CD14-positive monocyte (primary cell): Measurements from ENCODE around the gene NINL. TPM values are rescaled to one million over a fixed set of nuclear protein-coding genes. Genes with fewer than 3 reads are reported as not detected.

Source experiments
- DNase-seq, 3 donors: peaks; one replicate each; pipeline ENCODE4 v3.0.0-alpha.2; 2011 to 2022
- H2AFZ ChIP-seq: 2 replicates; pipeline ENCODE4 v1.6.0; 2012; ENCODE audit warnings: mild to moderate bottlenecking, low read depth, low read length, inconsistent platforms; ENCODE audit not compliant: insufficient read depth, poor library complexity, severe bottlenecking
- H3K27ac ChIP-seq, 2 donors: 1 replicate in 1 of 2; 2 replicates in 1 of 2; pipeline ENCODE4 v1.5.1; 2012 to 2013; ENCODE audit warnings: low read length in 2 of 2, control low read depth in 1 of 2, inconsistent platforms in 1 of 2, low read depth in 1 of 2, mild to moderate bottlenecking in 1 of 2
- H3K27me3 ChIP-seq, 2 donors: one replicate each; pipeline versions ENCODE4 v1.6.0 to v1.6.1; 2011 to 2013; ENCODE audit warnings: low read length in 2 of 2; ENCODE audit not compliant: control insufficient read depth in 2 of 2, insufficient read depth in 2 of 2
- H3K36me3 ChIP-seq, 2 donors: replicated peaks in 1 of 2; 1 replicate in 1 of 2; 2 replicates in 1 of 2; pipeline versions ENCODE4 v1.5.1 to v1.6.1; 2012 to 2013; ENCODE audit warnings: low read length in 2 of 2, control low read depth in 1 of 2, inconsistent platforms in 1 of 2, mild to moderate bottlenecking in 1 of 2; ENCODE audit not compliant: insufficient read depth in 2 of 2, control insufficient read depth in 1 of 2
- H3K4me1 ChIP-seq, 2 donors: 1 replicate in 1 of 2; 2 replicates in 1 of 2; pipeline versions ENCODE4 v1.5.1 to v1.6.1; 2012 to 2013; ENCODE audit warnings: low read length in 2 of 2, control low read depth in 1 of 2, inconsistent platforms in 1 of 2, mild to moderate bottlenecking in 1 of 2, moderate library complexity in 1 of 2; ENCODE audit not compliant: insufficient read depth in 2 of 2, control insufficient read depth in 1 of 2
- H3K4me2 ChIP-seq: replicated peaks from 2 replicates; pipeline ENCODE3; 2012; ENCODE audit warnings: low read length, moderate library complexity, mild to moderate bottlenecking; ENCODE audit not compliant: poor library complexity, severe bottlenecking; ENCODE audit errors: extremely low read depth
- H3K4me3 ChIP-seq, 3 experiments: fragments of 200-600 bp in 1 of 3; sonication (generic) in 1 of 3; replicated peaks in 1 of 3; 1 replicate in 2 of 3; 2 replicates in 1 of 3; pipeline ENCODE4 v1.5.1; 2011 to 2013; ENCODE audit warnings: low read length in 3 of 3, mild to moderate bottlenecking in 3 of 3, control low read depth in 2 of 3, low read depth in 2 of 3, inconsistent platforms in 1 of 3, moderate library complexity in 1 of 3
- H3K79me2 ChIP-seq: 2 replicates; pipeline ENCODE4 v1.6.0; 2012; ENCODE audit warnings: mild to moderate bottlenecking, control low read depth, inconsistent platforms, low read length, moderate library complexity; ENCODE audit not compliant: insufficient read depth
- H3K9ac ChIP-seq: 2 replicates; pipeline ENCODE4 v1.6.0; 2017; ENCODE audit warnings: low read length, mild to moderate bottlenecking; ENCODE audit not compliant: insufficient read depth, poor library complexity, severe bottlenecking
- H3K9me3 ChIP-seq, 2 donors: replicated peaks in 1 of 2; 1 replicate in 1 of 2; 2 replicates in 1 of 2; pipeline versions ENCODE4 v1.5.1 to v1.6.1; 2012 to 2013; ENCODE audit warnings: low read length in 2 of 2, control low read depth in 1 of 2; ENCODE audit not compliant: control insufficient read depth in 1 of 2, insufficient read depth in 1 of 2
- H4K20me1 ChIP-seq: 2 replicates; pipeline ENCODE4 v1.6.0; 2012; ENCODE audit warnings: mild to moderate bottlenecking, low read length, control low read depth, moderate library complexity; ENCODE audit not compliant: insufficient read depth
- H3K27ac Mint-ChIP-seq, 7 donors: one replicate each; pipeline ENCODE4 v1.8.0; 2020; ENCODE audit warnings: mild to moderate bottlenecking in 7 of 7, mixed read lengths in 7 of 7, moderate library complexity in 6 of 7, inconsistent platforms in 2 of 7
- H3K27me3 Mint-ChIP-seq, 3 donors: one replicate each; pipeline ENCODE4 v1.8.0; 2021 to 2022; ENCODE audit warnings: low read depth in 3 of 3, mild to moderate bottlenecking in 3 of 3, mixed read lengths in 3 of 3, moderate library complexity in 3 of 3, inconsistent platforms in 1 of 3
- H3K36me3 Mint-ChIP-seq, 2 donors: one replicate each; pipeline ENCODE4 v1.8.0; 2020; ENCODE audit warnings: mixed read lengths in 2 of 2, inconsistent platforms in 1 of 2, mild to moderate bottlenecking in 1 of 2
- H3K4me1 Mint-ChIP-seq: one replicate; pipeline ENCODE4 v1.8.0; 2020; ENCODE audit warnings: mild to moderate bottlenecking, mixed read lengths
- H3K4me3 Mint-ChIP-seq, 2 donors: one replicate each; pipeline ENCODE4 v1.8.0; 2020; ENCODE audit warnings: mild to moderate bottlenecking in 2 of 2, mixed read lengths in 2 of 2, moderate library complexity in 1 of 2
- H3K9me3 Mint-ChIP-seq, 7 donors: one replicate each; pipeline ENCODE4 v1.8.0; 2020 to 2022; ENCODE audit warnings: mixed read lengths in 7 of 7, mild to moderate bottlenecking in 6 of 7, moderate library complexity in 6 of 7, inconsistent platforms in 2 of 7
- CTCF ChIP-seq: fragments of 200-600 bp; IDR thresholded peaks from one replicate; pipeline ENCODE4 v1.8.0; 2022; ENCODE audit warnings: antibody characterized with exemption, mild to moderate bottlenecking
- WGBS: methylation state at CpG from one replicate; pipeline ENCODE4 v1.1.5; 2013; ENCODE audit warnings: missing lambda C conversion rate; ENCODE audit not compliant: insufficient coverage; 5-methylcytosine and 5-hydroxymethylcytosine counted together
- intact Hi-C, 2 donors: fragments of 100-400 bp; cut with micrococcal nuclease; formaldehyde crosslinking; loops; one replicate each; pipeline versions ENCODE4 v1.15.0 to v1.15.1; 2023
- polyA plus RNA-seq, 3 donors: library from polyadenylated mRNA; depleted of rRNA in 1 of 3; unstranded in 2 of 3; stranded (reverse) in 1 of 3; fragments of 300-500 nt in 2 of 3; fragments of >200 nt in 1 of 3; fragmentation: Illumina TruSeq in 2 of 3; gene quantifications; 1 replicate in 2 of 3; 2 replicates in 1 of 3; pipeline ENCODE4 v1.2.3, GENCODE V29; 2012 to 2021

NINL gene
- polyA plus RNA-seq, 3 donors: 0.08 to 0.15 TPM; not detected in 1

GRCh38 chr20:25452333-25452732, 133.0 kb downstream of the NINL start:
- Mint-ChIP-seq H3K27me3 (peaks cover 0 to 1% (median 0%) of the 10 kb centered on the region in 3 donors), H3K9me3 (peaks cover 0 to 4% (median 1%) of the 10 kb centered on the region in 7 donors), H3K4me1 (peaks cover 6% of the 10 kb centered on the region), H3K27ac (no peak overlapping the region), H3K4me3 (no peak overlapping the region), H3K36me3 (peaks cover 10 to 20% of the 10 kb centered on the region in 2 donors)
- H3K27ac ChIP-seq: no peak overlapping the region
- no peaks in the 10 kb centered on the region for H3K79me2 ChIP-seq
- H3K27me3 ChIP-seq: no peaks in the 10 kb centered on the region
- H3K4me1 ChIP-seq: no peaks in the 10 kb centered on the region
- H3K36me3 ChIP-seq: peaks cover 5 to 15% of the 10 kb centered on the region in 2 donors
- TF ChIP-seq CTCF: no peak
- WGBS: 93% methylated on average over 3 of the region's 6 CpGs
- H3K9ac ChIP-seq: no peak overlapping the region
- no peak overlapping the region for H3K4me3 ChIP-seq
- intact Hi-C loops: no loop called here
- no peaks in the 10 kb centered on the region for H4K20me1 ChIP-seq
- DNase-seq: no peak
- H3K9me3 ChIP-seq: no peaks in the 10 kb centered on the region
- H2AFZ ChIP-seq: no peak overlapping the region
- no peak overlapping the region for H3K4me2 ChIP-seq

- H3K9me3 Mint-ChIP-seq: peaks cover 0 to 5% (median 2%) of the 10 kb centered on the region in 7 donors
- no peak overlapping the region for H3K27ac Mint-ChIP-seq
- no peak overlapping the region for H3K9ac ChIP-seq
- H3K4me1 Mint-ChIP-seq: peaks cover 6% of the 10 kb centered on the region
- H3K4me2 ChIP-seq: no peak overlapping the region
- no peak overlapping the region for H3K27ac ChIP-seq
- H3K79me2 ChIP-seq: no peaks in the 10 kb centered on the region
- no peaks in the 10 kb centered on the region for H3K27me3 ChIP-seq
- peaks cover 8 to 40% of the 10 kb centered on the region in 2 donors for H3K36me3 ChIP-seq
- no peaks in the 10 kb centered on the region for H4K20me1 ChIP-seq
- 99% methylated on average over 6 of the region's 6 CpGs for WGBS
- no peak overlapping the region for H3K4me3 ChIP-seq
- peaks cover 33 to 65% of the 10 kb centered on the region in 2 donors for H3K36me3 Mint-ChIP-seq
- H3K4me3 Mint-ChIP-seq: no peak overlapping the region
- H2AFZ ChIP-seq: no peak overlapping the region
- H3K27me3 Mint-ChIP-seq: no peaks in the 10 kb centered on the region
- DNase-seq: no peak
- intact Hi-C loops: no loop called here
- no peaks in the 10 kb centered on the region for H3K9me3 ChIP-seq
- no peaks in the 10 kb centered on the region for H3K4me1 ChIP-seq
- no peak for TF ChIP-seq CTCF
These were observed 137.7 kb downstream of the NINL start for GRCh38 chr20:25447671-25448070.
